GM18519 (cell line): Measurements from ENCODE around the gene MGLL.

Experiments
- ATAC-seq: cut with Tn5 transposase; IDR thresholded peaks from one replicate; pipeline ENCODE4 v1.9.1; 2021; ENCODE audit warnings: mild to moderate bottlenecking, moderate library complexity; ENCODE audit not compliant: unreplicated experiment, low FRiP score

Gene MGLL

GRCh38 chr3:127680146-127680661 lies 142.1 kb downstream of the MGLL start:
- no peak for ATAC-seq

DNA sequence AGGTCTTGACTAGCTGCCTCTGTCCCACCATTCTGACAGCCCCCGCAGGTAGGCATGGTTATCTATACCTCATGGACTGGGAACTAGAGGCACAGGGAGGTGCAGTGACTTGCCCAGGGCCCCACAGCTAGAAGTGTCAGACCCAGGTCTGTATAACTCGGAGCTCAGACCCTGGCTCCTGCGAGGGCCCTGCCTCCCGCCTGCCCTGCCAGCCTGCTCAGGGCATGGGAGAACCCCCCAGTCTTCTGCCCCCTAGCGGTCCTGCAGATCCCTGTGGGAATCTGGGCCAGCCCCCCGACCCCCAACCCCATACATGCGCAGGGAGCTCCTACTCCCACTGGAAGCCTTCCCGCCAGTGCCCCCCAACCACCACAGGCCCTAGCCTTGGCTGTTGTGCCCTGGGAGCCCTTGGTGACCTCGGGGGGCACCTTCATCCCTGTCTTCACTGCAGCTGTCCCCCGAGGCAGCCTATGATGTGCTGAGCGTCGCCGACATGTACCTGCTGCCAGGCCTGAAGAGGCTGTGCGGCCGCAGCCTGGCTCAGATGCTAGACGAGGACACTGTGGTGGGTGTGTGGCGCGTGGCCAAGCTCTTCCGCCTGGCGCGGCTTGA lies 142.7 kb downstream of the MGLL start:
- ATAC-seq = no peak

DNA sequence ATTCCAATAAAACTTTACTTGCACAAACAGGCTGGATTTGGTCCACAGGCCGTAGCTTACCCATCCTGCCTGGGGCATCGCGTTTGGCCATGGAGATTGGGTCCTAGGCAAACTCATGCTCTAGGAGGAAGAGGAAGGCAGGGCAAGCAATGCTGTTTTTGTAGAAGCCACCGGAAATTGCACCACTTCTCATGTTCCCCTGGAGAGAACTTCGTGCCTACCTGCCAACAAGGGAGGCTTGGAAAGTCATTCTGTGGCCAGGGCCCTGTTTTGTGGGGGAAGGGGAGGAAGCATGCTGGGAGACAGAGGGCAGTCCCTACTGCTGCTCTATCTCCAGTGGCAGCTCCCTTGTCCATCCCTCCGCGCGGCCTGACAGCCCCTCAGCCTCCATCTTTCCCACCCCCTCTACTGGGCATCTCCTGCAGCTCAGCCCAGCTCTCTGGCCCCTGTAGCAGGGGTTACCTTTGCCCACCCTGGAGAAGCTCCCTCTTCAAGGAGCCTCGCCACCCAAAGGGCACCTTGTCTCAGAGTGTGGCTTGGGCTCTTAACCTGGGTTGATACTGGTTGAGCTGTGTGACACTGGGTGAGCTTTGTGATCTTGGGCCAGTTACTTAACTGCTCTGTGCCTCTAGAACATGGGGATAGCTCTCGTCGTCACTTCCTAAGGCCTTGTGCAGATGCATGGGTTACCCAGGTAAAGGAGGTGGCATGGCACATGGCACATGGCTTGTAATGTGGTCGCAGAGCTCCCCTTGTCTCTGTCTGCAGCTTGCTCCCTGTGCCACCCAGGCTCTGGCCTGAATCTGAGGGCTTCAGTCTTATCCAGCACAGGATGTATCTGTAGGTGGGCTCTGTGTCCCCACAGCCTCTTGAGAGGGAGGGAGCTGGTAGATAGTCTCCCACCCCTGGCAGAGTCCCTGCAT lies 143.4 kb downstream of the MGLL start:
- no peak for ATAC-seq

DNA sequence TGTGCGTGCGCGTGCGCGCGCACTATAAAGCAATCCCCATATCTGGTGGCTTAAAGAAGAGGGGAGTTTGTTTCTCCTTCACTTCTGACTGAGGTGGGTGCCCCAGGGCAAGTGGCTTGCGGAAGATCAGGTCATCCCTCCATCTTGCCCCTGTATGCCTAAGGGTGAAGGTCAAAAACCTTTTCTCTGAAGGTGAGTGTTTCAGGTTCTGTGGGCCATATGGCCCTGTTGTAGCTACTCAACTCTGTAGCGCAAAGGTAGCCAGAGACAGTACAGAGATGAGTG lies 144.1 kb downstream of the MGLL start:
- no peak for ATAC-seq

DNA sequence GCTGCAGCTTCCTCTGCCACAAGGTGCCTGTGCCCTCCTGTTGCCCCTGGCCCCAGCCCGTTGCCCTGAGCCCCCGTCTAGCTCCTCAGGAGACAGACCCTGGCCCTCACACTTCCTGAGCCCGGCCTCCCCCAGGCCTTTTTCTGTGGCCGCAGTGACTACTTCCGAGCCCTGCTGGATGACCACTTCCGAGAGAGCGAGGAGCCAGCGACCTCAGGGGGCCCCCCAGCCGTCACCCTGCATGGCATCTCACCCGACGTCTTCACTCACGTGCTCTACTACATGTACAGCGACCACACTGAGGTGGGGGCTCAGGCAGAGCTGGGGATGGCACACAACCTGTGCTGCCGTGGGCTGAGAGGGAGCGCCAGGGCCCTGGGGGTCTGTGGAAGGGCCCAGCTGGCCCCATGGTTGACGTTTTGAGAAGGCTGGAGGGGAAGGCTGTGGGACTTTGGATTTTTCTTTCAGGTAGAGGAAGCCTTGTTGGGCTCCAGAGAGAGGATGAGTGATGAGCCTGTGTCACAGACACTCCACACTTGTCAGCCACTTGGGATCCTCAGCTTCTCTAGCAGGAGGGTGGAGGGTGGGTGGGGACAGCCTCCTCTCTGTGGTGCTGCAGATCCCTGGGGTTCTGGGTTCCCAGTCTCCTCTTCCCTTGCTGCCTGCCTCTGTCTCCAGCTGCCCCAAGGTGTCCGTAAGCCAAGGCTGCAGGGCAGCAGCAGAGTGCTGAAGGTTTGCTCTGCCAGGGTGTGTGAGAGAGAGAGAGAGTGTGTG lies 144.6 kb downstream of the MGLL start:
- no peak for ATAC-seq

- no peak for ATAC-seq
Measured at GRCh38 chr3:127676921-127677351, 145.4 kb downstream of the MGLL start.

DNA sequence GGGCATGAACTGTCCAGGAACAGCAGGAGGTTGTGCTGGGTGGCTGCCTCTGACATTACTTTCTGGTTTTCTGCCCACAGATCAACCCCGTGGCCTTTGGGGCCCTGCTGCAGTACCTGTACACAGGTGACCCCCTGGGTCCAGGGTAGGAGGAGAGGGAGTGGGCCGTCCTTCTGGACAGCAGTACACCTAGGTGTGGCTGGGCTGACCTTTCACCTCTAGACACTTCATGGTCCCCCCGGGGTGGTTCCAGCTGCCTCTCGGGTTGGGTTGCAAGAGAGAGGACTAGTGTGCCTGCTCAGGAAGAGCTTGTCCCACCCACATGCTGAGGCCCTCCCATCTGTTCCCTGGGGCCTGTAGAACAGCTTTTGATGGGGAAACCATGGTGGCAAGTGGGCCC lies 145.9 kb downstream of the MGLL start:
- no peak for ATAC-seq

- no peak for ATAC-seq
Measured at GRCh38 chr3:127675651-127676391, 146.5 kb downstream of the MGLL start.

GRCh38 chr3:127674790-127675189 lies 147.5 kb downstream of the MGLL start:
- ATAC-seq = no peak

DNA sequence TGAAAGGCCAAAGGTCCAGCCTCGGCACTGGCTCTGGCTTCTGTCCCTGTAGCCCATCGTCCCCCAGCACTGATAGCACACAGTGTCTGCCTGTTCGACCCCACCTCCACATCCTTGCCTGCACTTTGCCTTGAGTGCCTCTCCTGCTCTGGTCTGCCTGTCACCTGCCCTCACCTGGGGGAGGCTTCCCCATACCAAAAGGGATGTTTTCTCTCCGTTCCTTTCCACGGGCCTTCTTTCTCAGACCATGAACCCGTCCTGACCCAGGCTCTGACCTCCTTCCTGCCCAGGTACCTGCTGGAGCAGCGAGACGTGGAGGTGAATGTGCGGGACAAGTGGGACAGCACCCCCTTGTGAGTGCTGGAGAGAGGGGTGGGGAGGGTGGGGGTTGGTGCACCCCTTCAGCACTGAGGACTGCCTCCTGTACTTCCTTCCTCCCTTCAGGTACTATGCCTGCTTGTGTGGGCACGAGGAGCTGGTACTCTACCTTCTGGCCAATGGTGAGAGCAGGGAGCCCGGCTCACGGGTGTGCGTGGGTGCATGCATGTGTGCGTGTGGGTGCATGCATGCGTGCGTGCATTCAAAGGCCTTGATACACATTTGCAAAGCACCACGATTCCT lies 148.1 kb downstream of the MGLL start:
- no peak for ATAC-seq

DNA sequence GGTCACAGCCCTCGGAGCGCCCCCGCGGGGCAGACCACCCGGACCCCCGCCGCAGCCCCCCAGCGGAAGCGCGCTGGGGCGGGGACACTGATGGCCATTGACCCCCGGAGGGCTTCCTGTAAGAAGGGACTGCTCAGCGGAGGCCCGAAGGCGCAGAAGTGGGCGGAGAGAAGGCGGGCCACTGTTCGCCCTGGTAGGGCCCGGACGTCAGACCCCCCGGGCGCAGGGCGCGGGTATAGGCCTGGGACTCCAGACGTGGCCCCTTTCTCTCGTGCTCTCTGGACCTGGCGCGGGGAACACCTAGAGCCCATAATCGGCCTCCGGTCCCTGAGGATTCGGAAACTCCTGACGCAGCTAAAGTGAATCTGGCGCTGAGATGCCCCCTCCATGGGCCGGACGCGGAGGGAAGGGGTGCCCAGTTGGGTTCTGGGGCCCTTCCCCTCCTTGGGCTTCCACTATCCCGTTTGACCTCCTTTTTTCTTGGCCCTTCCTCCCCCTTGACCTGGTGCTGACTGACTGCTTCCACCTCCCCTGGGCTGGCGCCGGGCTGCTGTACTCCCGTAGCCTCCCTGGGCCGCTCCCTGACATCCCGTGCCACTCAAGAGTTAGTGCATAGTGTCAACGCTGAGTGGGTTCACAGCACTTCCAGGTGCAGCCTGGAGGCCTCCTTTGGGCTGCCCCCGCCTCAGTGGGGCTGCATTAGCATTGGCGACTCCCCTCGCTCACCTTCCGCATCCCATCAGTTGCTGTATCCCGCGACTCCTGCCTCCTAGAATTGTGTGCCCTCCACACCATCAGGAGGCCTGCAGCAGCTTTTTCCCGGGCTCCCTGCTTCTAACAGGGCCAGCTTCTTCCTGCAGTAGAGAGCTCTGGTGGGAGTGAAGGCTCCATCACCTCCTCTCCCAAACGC lies 148.9 kb downstream of the MGLL start:
- no peak for ATAC-seq

DNA sequence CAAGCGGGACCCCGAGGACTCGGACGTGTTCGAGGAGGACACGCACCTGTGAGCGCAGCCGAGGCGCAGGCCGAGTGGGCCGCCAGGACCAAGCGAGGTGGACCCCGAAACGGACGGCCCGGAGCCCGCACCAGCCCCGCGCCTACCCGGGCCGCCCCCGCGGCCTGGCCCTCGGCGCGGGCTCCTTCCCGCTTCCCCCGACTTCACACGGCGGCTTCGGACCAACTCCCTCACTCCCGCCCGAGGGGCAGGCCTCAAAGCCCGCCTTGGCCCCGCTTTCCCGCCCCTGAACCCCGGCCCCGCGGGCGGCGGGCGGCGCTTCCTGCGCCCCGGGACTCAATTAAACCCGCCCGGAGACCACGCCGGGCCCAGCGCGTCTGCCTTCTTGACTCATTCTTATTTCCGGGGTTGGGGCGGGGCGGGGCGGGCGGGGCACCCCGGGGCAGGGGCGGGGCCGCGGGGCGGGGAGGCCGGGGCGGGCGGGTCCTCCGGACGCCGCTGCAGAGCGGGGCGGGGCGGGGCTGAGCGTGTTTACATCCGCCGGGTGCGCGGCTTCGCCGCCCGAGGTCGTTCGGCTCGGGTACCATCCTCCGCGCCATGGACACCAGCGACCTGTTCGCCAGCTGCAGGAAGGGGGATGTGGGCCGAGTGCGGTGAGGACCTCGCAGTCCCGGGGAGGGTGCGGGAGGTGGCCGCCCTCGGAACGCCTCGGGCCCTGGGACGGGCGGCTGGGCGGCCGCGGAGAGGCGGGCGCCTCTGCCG lies 149.7 kb downstream of the MGLL start, which contains the start of gene ABTB1:
ABTB1 (plus strand) TSS at position 524 of the 762 bp plus-strand sequence; CDS start at position 598, 74 bp downstream.
- ATAC-seq = no peak

GRCh38 chr3:127671523-127672428 lies 150.5 kb downstream of the MGLL start:
- no peak for ATAC-seq

DNA sequence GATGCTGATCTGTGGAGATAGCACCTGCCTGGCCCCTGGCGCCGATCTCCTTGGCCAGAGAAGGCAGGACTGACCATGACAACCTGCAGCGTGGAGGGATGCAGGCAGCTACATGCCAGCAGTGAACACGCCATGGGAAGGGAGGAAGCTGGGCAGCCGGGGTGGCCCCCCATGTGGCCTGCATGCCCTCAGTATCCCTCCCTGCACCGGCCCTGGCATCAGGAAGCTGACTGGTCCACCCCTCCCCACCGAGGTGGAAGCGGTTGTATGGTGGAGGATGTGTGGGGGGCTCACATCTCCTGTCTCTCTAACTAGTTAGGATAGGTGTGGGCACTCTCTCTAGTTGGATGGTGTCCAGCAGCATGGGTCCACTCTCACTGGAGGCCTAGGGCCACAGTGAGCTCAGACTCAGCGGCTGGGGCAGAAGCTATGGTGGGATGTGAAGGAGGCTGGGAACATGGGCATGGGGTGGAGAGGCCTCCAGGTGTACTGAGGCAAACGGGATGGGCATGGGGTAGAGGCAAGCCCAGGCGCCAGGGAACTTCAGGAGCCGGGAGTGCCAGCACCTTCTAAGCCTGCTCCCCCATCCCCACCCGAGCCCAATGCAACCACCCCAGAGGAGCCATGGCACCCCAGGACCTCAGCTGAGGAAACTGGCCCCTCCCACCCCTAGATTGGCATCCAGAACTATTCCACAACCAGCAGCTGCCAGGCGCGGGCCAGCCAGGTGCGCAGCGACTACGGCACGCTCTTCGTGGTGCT lies 151.4 kb downstream of the MGLL start:
- no peak for ATAC-seq

- no peak for ATAC-seq
Measured at GRCh38 chr3:127670229-127670559, 152.1 kb downstream of the MGLL start.

- no peak for ATAC-seq
Measured at GRCh38 chr3:127669541-127670228, 152.6 kb downstream of the MGLL start.
